Measurements from ENCODE around the gene ETS1.
A peak's percentile ranks its signal among the peaks of the same experiment; 100 is the strongest.

ETS1 gene

DNA sequence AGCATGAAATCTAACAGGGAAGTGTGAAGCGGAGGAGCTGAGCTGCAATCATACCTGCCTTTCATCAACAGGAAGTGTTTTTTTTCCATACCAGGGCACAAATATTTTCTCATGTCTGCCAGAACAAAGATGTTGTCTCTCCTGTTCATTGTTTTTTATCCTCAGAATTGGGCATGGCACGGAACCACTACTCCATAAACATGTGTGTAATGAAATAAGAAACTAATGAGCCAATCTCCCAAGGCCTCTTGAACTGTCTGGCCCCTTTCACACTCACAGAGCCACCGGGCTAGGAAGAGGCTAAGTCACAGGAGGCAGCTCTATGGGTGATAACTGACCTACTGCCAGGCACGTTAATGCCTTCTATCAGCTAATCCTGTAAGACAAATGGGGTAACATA lies 124.4 kb downstream of the ETS1 start:
- H3K4me3 ChIP-seq = no peak overlapping the region
- DNase-seq (ENCODE audit: low spot score) = no peak
- TF ChIP-seq, protein P1, sequence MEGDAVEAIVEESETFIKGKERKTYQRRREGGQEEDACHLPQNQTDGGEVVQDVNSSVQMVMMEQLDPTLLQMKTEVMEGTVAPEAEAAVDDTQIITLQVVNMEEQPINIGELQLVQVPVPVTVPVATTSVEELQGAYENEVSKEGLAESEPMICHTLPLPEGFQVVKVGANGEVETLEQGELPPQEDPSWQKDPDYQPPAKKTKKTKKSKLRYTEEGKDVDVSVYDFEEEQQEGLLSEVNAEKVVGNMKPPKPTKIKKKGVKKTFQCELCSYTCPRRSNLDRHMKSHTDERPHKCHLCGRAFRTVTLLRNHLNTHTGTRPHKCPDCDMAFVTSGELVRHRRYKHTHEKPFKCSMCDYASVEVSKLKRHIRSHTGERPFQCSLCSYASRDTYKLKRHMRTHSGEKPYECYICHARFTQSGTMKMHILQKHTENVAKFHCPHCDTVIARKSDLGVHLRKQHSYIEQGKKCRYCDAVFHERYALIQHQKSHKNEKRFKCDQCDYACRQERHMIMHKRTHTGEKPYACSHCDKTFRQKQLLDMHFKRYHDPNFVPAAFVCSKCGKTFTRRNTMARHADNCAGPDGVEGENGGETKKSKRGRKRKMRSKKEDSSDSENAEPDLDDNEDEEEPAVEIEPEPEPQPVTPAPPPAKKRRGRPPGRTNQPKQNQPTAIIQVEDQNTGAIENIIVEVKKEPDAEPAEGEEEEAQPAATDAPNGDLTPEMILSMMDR (IDR thresholded peaks at IDR 0.05) = no peak
- peak overlapping the region; percentile 65 to 87 for H3K27ac ChIP-seq

DNA sequence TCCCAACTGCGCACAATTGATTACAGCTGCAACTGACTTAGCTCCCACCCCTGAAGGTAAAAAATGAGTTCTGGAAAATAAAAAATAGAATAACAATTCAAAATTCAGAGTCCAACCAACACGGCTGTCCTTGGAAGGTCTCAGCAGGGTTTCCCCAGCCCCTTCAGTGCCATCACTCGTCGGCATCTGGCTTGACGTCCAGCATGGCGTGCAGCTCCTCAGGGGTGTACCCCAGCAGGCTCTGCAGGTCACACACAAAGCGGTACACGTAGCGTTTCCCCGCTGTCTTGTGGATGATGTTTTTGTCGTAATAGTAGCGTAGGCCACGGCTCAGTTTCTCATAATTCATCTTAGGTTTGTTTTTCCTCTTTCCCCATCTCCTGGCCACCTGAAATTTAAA lies 125.2 kb downstream of the ETS1 start:
- no peak overlapping the region for H3K4me3 ChIP-seq
- no peak overlapping the region for H3K27ac ChIP-seq
- TF ChIP-seq, protein P1 (IDR thresholded peaks at IDR 0.05) = no peak
- no peak for DNase-seq (ENCODE audit: low spot score)

DNA sequence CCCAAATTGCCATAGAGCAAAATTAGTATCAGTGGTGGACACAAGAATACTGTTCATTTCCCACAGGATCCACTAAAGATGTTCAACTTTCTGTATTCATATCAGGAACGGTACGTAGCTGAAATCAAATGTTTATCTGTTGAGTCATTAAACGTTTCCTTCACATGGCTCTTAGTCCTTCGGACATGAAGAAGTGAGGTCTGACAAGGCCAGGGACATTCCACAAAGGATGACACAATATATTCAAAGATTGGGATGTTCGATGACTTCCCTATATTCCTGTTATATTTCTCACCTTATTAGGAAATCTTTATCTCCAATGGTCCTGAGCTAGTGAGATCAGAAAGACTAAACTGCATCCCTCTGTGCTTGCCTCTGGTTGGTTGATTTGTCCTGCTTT lies 129.0 kb downstream of the ETS1 start:
- TF ChIP-seq, protein P1 (IDR thresholded peaks at IDR 0.05) = no peak
- Histone ChIP-seq H3K27ac (peak overlapping the region in 1 of 2 donors; percentile 53), H3K4me3 (no peak overlapping the region)
- DNase-seq (ENCODE audit: low spot score) = no peak

DNA sequence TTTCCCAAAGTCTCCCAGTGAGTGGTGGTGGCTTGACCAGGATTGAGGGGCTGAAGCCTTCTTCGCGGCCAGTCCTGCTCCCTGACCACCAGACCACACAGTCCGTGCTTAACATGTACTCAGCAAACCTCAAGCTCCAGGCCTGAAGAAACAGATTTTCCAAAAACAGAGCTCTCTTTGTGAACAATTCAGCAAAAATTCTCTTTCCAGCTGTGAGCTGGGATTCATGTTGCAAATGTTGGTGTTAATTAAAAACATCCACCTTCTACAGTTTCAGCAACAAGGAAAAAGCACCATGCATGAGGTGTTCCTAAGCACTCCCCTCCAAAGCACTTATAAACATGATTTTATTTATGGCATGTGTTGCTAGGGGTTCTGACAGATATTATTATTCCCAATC lies 129.5 kb downstream of the ETS1 start:
- Histone ChIP-seq H3K27ac (peak overlapping the region in 1 of 2 donors; percentile 53), H3K4me3 (no peak overlapping the region)
- TF ChIP-seq, protein P1 (IDR thresholded peaks at IDR 0.05) = no peak
- DNase-seq (ENCODE audit: low spot score) = no peak

DNA sequence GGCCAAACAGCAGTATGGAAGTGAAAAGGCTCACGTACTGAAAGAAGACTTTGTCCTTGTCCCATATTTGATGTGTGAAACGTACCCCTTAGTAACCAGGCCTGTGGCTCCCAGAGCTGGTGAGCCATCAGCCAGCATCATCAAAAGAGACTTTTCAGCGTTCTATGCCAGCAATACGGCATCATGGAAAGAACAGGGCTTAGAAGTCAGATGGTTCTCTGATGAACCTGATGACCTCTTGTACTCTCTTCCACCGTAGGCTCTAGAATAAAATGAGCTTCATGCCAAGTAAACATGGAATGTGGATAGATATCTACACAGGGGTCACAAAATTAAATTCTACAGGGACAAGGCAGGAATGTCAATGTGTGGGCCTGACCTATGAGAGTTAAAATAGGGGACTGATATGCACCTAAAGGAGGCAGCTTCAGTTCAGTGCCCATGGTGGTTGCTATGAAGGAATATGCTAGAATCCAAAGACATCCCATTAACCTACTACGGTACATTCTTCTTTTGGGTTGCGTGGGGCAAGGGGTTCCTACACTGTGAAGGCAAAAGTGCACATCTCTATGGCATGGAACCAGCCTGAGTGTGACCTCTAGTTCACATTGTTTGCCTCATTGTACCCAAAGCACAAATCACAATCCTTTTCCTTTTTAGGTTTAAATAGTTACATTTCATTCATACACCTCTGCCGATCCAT lies 130.6 kb downstream of the ETS1 start:
- Histone ChIP-seq H3K27ac (peak overlapping the region in 1 of 2 donors; percentile 6), H3K4me3 (no peak overlapping the region)
- no peak for DNase-seq (ENCODE audit: low spot score)
- TF ChIP-seq, protein P1 (IDR thresholded peaks at IDR 0.05) = no peak

DNA sequence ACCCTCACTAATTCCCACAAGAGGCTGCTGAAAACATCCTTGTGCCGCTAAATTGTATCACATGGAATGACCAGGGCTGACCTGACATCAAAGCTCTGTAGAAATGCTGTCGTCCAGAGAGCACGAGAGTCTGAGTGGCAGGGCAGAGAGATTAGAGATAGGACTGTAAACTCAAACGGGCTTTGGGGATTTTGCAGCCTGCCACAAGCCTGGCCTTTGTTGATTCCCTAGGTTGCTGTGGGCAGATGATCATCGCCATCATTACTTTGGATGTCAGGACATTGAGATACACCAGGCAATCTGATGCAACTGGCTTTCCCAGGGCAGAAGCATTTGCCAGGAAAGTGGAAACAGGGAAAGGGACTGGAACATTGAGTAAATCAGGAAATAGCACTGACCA lies 131.6 kb downstream of the ETS1 start:
- TF ChIP-seq, protein P1 (IDR thresholded peaks at IDR 0.05) = no peak
- Histone ChIP-seq H3K27ac (peak overlapping the region in 1 of 2 donors; percentile 6), H3K4me3 (no peak overlapping the region)
- no peak for DNase-seq (ENCODE audit: low spot score)

All from coronary artery (tissue), 2 donors.